Left cardiac atrium (tissue), 4 donors: Measurements from ENCODE around the gene RBMS1. TPM values are rescaled to one million over a fixed set of nuclear protein-coding genes. Genes with fewer than 3 reads are reported as not detected.

ENCODE experiments used
- ATAC-seq, 2 donors: fragments of 200-7000 bp; cut with Tn5 transposase; one replicate each; pipeline ENCODE4 v1.9.1; 2020; ENCODE audit warnings: mild to moderate bottlenecking in 2 of 2, moderate library complexity in 2 of 2
- DNase-seq: peaks from one replicate; pipeline ENCODE4 v3.0.0-alpha.2; 2020
- intact Hi-C, 2 donors: fragments of 100-400 bp; cut with DNase I; formaldehyde crosslinking; loops; one replicate each; pipeline versions ENCODE4 v1.14.1 to v1.15.1; 2022 to 2023
- total RNA-seq, 2 donors: library from RNA; stranded (reverse); fragmentation: NEBNext Ultra II Directional; extraction: Animal tissue kit (Norgen Biotek cat#: 25700); gene quantifications; one replicate each; pipeline ENCODE4 v1.2.1, GENCODE V29; 2021
- donor health status: DM: no; HTN: yes; CAD: no.
- donor health status: DM: no; HTN: yes; CAD: no; lungs with severe emphysema.
- donor health status: DM: yes; HTN: yes; CAD: no.
- donor health status: Dilated cardiomyopathy.

Gene RBMS1
- total RNA-seq, 2 donors from 2014 or later, result 56.8 to 74.8 TPM

DNA sequence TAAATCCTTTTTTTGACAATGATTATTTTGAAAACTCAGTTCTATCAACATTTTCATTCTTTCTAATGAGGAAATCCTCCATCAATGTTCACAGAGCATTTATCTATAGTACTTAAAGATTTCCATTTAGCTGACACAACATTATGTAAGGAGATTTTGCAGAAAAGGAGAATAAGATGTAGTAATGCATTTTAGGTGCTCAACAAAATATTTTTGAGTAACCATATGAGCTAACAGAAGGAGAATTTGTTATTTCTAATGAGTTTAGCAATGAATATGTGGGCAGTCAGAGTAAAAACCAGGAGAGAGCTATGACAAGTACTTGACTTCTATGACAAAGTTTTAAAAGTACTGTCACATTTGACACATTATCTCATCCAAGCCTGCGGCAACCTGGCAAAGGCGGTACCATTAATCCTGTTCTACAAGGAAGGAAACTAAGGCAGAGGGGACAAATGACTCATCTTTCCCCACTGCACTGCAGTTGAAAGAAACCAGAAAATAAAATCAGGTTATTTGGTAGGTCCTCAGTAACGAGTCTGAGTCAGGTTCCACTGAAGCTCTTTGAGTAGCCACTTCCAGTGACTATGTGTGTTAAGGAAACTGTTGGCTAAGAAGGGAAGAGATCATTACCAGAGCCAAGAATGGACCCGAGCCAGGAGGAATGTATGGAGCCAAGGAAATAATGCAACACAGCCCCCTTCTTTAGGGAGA lies 159.4 kb downstream of the RBMS1 start:
- DNase-seq (no peak), ATAC-seq (peak in 1 of 2 donors; percentile 13)
- intact Hi-C loops, result loop anchor here (10.0 kb wide), 1 partner anchor 71 kb away; no protein-coding TSS in a partner anchor

DNA sequence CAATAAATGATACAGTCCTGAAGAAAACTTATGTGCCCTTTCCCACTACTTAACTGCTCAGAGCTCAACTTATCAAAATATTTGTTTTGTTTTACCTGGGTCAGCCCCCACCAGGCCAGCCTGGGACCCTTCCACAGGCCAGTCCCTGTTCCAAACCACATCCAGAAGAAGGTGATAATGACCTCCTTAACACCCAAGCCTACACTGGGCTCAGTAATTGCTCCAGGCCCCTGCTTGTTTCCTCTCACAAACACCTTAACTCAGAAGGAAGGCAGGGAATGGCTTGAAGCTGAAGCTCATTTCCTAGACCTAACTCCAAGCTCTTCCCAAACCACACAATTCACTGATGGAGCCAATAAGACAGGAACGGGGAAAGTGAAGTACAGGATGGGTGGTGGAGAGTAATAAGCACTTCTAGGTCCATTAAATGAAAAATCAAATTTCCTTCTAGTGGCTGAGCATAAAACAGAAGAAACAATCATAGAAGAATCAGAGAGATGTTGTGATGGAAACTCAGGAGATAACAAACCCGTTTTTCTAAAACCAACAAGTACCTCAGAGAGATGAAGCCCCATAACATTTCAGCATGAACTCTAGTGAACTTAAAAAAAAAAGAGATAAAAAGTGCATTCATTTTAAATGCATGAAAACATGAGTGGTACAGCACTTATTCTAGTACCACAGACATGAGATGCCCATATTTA lies 160.1 kb downstream of the RBMS1 start:
- intact Hi-C loops, result loop anchor here (10.0 kb wide), 1 partner anchor 71 kb away; no protein-coding TSS in a partner anchor
- DNase-seq (no peak), ATAC-seq (no peak)

DNA sequence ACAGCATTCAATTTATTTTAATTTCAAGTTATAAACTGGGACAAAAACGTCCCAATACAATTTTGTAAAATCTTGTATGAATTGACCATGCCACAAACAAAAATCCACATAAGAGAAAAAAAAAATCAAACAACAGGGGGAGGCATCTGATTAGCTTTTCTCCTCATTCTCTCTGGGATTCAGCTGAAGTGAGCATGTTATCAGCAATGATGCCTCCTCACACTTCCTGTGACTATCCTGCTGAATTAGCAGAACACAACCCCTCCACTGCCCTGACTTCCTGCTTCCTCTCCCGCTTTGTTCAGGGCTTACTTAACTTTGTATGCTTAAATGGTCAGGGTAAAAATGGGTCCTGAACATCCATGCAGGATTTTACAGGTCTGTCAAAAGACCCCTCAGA lies 161.3 kb downstream of the RBMS1 start:
- ATAC-seq (peak; percentile 69 to 70), DNase-seq (no peak)
- intact Hi-C loops, result loop anchor here (10.0 kb wide), 1 partner anchor 72 kb away; no protein-coding TSS in a partner anchor

DNA sequence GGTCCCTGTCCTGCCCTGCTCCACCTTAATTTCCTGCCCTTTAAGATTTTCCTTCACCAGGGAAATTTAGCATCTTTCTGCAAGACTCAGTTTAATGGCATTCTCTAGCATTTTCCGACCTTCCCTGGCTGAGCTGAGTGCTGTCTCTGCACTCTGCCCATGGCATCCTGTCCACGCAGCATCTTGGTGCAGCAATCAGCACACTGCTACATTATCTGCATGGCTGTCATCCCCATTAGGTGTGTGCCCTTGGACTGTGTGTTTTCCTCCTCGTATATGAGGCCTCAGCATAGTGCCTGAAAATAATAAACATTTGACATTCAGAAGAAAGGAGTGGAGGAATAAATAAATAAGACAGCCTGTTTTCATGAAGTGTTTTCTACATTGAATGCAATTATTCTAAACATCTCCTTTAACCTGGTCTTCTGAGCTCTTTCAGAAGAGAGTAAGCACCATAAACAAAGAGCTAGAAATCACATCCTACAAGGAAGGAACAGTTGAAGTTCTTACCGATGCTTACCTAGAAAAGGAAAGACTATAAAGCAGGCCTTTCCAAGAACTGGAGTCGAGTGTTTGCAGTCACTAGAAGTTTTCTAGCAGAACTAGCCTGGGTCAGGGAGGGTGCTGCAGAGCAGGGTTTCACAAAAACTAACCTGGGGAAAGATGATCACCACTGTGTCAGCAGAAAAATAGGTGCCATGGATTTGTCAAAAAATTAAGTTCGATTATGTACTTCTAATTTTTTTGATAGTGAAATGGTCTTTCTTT lies 162.2 kb downstream of the RBMS1 start:
- intact Hi-C loops, result loop anchor here (10.0 kb wide), 1 partner anchor 73 kb away; no protein-coding TSS in a partner anchor
- ATAC-seq (peak; percentile 78 to 90), DNase-seq (peak; percentile 47)

DNA sequence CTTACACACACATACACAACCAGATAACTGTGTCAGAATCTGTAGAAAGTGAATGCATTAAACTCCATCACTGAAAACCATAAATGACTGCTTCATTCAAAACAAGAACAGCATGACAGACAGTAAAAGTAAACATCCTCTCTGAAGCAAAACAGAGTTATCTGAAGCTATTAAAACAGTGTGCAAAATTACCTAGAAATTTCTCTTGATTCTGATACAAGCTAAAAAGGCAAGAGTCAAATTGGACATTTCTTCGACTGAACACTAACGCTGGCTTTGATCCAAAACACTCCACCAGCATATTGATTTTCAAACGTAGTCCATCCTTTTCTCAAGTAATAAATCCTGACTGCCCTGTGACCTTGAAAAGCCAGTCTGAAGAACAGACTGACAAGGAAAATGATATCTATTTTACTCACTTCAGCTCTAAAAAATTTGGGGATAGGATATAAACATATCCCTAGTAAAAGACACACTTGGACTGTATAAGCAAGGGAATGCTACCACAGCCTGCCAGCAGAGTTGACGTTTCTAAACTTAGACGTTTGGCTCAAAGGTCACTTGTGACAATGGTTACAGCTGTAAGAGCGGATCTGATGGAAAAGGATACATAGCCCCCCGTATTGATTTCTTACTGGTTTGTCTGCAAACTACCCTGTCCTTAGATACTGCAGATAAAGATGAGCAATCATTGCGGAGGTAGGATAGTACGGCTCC lies 164.6 kb downstream of the RBMS1 start:
- intact Hi-C loops, result loop anchor here in 1 of 2 donors (5.0 to 10.0 kb wide), 2 partner anchors 166 to 643 kb away; partner anchors contain the start of gene RBMS1
- DNase-seq (no peak), ATAC-seq (peak; percentile 21 to 68)

DNA sequence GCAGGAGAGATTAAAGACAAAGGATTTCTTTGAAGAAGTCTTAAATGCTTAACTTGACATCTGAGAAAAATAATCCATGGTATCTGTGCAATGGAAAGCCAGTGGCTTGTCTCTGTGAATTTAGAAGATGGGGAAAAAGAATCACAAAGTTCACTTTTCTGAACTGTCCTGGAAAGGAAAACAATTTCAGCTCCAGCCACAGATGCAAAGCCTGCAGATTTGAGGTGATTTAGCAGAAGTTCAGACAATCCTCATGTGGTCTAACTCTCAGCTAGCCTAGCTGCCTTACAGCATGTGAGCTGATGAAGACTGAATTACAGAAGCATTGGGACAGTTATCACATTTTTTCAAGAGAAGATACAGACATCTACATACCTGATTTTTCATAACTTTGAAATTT lies 166.8 kb downstream of the RBMS1 start:
- intact Hi-C loops, result loop anchor here in 1 of 2 donors (5.0 to 10.0 kb wide), 2 partner anchors 168 to 646 kb away; partner anchors contain the start of gene RBMS1
- ATAC-seq, result no peak
- DNase-seq, result no peak

DNA sequence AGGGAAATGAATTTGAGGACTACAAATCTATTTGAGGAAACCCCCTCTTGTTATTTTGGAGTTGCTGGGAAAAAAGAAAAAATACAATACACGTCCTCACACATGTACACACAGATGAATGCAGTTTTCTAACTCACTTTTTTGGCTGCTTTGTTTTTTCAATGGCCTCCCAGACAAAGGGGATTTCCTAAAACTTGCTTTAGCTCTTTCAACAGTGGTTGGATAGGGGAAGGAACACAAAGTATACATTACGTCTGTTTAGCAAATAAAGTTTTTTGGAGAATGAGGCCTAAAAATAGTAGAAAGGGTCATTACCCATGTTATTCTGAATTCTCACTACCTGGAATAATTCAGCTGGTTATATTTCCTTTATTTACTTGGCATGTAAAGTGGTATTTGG lies 168.2 kb downstream of the RBMS1 start:
- no peak for DNase-seq
- intact Hi-C loops, result loop anchor here in 1 of 2 donors (5.0 to 10.0 kb wide), 2 partner anchors 169 to 647 kb away; partner anchors contain the start of gene RBMS1
- no peak for ATAC-seq

DNA sequence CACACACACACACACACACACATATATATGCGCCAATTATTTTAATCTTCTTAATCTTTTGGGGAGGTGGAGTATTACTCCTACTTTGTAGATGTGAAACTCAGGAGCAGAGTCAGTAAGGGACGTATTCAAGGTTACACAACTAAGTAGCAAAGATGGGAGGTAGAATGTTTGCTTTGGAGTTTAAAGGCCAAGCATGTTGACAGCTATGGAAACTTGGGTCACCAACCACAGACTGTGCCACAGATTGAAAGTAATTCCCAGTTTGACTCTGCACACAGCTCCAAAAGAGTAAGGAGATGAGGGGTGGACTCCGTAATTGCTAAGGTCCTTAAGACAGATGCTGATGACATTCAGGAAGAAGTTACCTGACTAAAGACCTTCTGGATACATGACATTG lies 168.7 kb downstream of the RBMS1 start:
- intact Hi-C loops, result loop anchor here (5.0 to 10.0 kb wide), 3 partner anchors 170 to 647 kb away; partner anchors contain the start of gene RBMS1 (in 1 of the 2)
- DNase-seq, result no peak
- ATAC-seq, result no peak

DNA sequence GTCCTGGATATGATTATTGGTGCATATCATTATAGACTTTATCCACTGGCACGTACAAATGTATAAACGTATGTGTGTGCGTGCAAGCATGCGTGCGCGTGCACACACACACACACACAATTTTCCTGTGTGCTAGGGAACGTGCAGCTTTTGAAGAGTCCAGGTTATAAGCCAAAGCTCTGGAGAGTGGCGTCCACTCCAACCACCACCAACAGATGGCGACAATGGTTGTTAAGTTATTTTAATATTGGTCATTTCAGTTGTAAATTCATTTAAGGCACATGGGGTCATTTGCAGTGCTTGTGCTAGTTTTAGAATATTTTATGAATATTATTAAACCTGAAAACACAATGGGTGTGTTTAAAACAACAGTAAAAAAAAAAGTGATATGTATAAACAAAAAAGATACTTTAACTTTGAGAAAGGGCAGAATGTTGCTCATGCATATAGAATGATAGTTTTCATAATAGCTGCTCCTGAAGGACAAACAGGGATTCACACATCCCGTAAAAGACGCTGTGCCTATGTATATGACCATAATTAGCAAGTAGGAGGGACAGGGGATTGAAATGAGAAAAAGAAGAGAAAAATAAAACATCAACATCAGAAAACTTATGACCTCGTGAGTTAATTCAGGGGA lies 169.3 kb downstream of the RBMS1 start:
- intact Hi-C loops, result loop anchor here (5.0 to 10.0 kb wide), 2 partner anchors 171 to 212 kb away; partner anchors contain the start of gene RBMS1 (in 1 of the 2)
- ATAC-seq (peak; percentile 27 to 40), DNase-seq (peak; percentile 60)

DNA sequence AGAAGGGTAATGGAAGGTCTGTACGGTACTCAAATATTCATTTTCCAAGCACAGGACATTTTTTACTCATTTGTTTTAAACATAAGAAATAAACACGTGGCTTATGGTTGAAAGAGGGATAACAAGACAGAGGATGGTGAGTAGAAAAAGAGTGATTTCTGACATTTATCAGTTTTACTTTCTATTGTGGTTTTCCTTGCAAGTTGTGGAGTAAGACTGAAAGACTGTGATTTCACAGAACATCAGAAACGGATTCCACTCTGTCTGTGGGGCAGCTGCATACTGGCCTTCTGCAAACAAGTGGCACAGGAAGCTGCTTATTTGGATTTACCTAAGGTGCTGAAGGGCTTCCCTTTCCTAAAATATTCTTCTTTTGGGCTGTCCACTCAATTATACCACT lies 171.3 kb downstream of the RBMS1 start:
- DNase-seq (no peak), ATAC-seq (no peak)
- intact Hi-C loops, result loop anchor here (5.0 to 10.0 kb wide), 2 partner anchors 172 to 210 kb away; partner anchors contain the start of gene RBMS1 (in 1 of the 2)

DNA sequence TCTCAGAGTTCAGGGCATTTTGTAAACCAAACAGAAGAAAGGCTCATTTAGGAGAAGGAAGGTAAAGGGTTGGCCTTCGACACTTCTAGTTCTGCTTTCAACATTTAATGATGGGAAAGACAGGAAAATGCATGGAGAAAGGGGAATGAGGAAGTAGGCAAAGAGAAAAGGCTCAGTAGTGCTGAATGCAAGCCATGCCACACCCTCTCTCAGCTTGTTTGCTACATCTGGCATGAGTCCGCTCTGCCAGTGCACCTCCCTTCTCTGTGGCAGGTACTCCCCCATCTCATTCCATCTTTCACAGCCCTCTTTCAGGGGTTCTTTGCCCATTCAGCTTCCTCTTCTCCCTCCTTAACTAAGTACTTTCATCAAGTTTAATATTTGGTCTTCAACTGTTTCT lies 172.6 kb downstream of the RBMS1 start:
- ATAC-seq, result peak in 1 of 2 donors; percentile 75
- intact Hi-C loops, result loop anchor here (5.0 to 10.0 kb wide), 2 partner anchors 174 to 209 kb away; partner anchors contain the start of gene RBMS1 (in 1 of the 2)

DNA sequence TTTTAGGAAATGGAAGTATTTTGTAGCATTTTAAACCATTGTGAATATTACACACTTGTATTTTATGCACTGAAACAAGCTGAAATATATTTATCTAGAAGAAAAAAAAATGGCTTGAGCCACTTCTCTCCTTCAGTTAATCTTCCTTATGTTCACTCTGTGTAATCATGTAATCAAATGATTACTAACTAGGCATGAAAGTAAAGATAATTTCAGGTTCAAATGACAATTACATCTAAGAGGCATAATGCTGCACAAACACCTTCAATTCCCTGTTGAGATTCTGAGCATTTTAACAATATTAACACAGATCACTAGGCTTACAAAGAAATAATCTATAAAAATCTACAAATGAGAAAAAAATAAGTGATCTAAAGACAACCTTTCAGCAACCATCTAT lies 173.9 kb downstream of the RBMS1 start:
- intact Hi-C loops, result loop anchor here (5.0 to 10.0 kb wide), 2 partner anchors 175 to 207 kb away; partner anchors contain the start of gene RBMS1 (in 1 of the 2)
- no peak for DNase-seq
- no peak for ATAC-seq

More for the DNA sequence above, 172.6 kb downstream of the RBMS1 start:
- DNase-seq, result no peak

DNA sequence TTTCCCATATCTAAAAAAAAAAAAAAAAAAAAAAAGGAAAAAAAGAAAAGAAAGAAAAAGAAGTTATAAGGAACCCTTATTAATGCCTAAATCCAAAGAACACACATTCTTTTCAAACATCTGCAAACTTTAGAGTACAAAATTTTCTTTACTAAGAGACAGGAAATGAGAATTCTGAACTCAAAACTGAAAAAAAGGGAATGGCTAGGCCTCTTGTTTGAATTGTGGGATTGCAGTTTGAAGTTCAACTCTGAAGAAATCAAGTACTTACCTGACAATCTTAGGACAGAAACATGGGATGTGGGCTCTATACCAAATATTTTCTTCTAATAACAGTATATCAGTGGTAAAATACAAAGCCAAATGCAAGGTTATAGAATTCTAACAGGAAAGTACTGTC lies 175.4 kb downstream of the RBMS1 start:
- intact Hi-C loops, result no loop called here
- ATAC-seq (no peak), DNase-seq (no peak)

DNA sequence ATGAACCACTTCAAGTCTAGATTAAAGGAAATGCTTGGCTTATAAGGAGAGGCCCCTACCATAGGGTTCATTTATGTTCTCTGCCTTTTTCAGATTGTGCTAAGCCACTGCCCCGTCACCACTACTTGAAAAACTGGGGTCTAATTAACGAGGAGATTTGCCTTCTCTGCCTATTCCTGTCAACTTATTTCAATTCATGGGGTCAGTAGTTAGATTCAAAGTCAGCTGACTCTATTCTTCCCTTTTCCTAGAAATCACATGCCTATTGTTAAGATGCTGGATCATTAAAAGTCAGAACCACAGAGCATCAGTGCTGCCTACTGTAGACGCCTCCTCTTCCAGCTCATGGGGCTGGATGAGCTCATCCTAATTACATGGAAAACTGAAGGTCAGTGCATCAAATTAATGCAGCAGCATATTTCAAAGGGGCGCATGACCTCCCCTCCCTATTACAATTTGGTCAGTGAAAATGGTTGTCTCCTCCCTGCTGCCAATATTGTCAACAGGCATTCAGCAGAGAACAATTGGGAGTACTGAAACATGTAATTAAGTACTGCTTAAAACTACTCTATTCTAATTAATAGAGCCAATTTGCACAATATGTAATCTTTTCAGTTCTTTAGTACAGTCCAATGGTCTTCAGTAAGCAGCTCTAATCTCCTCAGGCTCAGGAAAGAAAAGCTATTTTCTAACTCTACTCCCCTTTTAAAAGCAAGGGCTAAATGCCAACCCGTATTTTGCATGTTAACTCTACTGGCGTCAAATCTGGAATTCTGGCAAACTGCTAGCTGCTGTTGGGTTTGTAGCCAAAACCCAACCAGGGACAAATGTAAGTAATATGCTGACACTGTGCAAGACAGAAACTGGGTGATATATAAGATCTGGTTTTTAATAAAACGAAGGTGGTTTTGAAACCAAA lies 176.2 kb downstream of the RBMS1 start:
- DNase-seq, result no peak
- ATAC-seq, result peak; percentile 51 to 70
- intact Hi-C loops, result no loop called here

DNA sequence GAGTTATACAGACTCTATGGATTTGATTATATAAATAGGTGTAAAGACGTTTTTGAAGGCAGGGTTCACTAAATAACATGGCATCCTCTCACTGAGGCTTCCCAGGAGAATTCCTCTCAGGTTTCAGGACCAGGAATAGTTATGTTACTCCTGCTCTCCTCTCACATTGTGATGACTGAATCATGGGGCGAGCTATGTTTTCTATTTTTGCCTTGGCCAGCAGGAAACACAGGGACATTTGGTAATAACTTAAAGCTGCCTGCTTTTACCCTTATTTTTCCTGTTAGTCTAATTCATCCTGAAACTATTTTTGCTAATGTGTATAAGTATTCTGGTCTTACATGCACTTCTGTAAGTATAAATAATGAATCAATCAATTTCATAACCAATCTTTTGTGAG lies 178.3 kb downstream of the RBMS1 start:
- ATAC-seq (no peak), DNase-seq (no peak)
- intact Hi-C loops, result no loop called here

DNA sequence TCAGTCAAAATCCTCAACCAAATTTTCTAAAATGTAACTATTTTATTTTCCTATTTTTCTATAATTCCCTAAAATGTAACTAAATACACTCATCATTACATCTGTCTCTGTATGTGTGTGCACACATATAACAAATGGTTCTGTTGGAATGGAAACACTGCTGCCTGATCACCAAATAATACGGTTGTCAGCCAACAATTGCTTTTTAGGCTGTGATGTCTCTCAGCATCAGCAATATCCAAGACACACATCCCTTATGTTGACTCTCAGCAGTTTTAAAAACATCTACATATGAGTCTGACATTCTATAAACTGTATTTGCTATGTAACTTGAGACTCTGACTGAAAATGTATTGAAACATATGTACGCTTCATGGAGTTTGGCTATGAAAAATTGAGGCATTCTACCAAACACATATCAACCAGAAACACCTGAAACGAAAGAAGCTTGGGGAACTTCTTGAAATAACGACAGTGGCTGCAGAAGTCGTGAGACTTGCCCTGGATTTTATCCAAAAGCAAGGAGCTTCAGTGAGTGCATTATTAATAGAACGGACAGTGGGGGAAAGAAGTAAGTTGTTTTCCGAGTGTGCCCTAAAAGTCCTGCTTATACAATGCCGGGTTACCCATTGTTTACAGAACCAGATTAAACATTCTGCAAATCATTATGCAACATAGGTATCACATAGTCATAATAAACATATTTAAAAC lies 183.3 kb downstream of the RBMS1 start:
- intact Hi-C loops, result no loop called here
- ATAC-seq (no peak), DNase-seq (no peak)
